K562 (cell line): Measurements from ENCODE around the gene CCSER2. TPM values are rescaled to one million over a fixed set of nuclear protein-coding genes. Genes with fewer than 3 reads are reported as not detected.
A peak's percentile ranks its signal among the peaks of the same experiment; 100 is the strongest.

Experiments
- ARID1B ChIP-seq: fragments of 450-650 bp; IDR thresholded peaks from 2 replicates; pipeline ENCODE4 v1.6.1; 2016; ENCODE audit warnings: antibody characterized with exemption, mild to moderate bottlenecking, inconsistent platforms
- CBX5 ChIP-seq: IDR thresholded peaks from 2 replicates; pipeline ENCODE4 v1.6.1; 2014; ENCODE audit warnings: low read depth, borderline replicate concordance
- ELF1 ChIP-seq: fragments of 200-800 bp; sonication (Bioruptor generic); IDR thresholded peaks from 2 replicates; pipeline ENCODE4 v1.6.1; 2016; ENCODE audit warnings: missing genetic modification characterization, missing compliant biosample characterization
- FOXP4 ChIP-seq: sonication (generic); formaldehyde crosslinking; IDR thresholded peaks from 2 replicates; pipeline ENCODE4 v1.8.0; 2022; ENCODE audit warnings: mild to moderate bottlenecking, missing genetic modification reagents, borderline replicate concordance
- HDAC6 ChIP-seq: IDR thresholded peaks from 2 replicates; pipeline ENCODE4 v1.6.1; 2012; ENCODE audit warnings: low read depth, mild to moderate bottlenecking, control low read depth, inconsistent platforms, low read length, moderate library complexity
- HEY1 ChIP-seq: fragments of 250-450 bp; sonication (Bioruptor Pico); IDR thresholded peaks from 2 replicates; pipeline ENCODE4 v1.5.0; 2020; ENCODE audit warnings: mild to moderate bottlenecking, moderate library complexity, borderline replicate concordance
- HMG20B ChIP-seq: fragments of 250-450 bp; sonication (Bioruptor Pico); IDR thresholded peaks from 2 replicates; pipeline ENCODE4 v1.5.0; 2021; ENCODE audit warnings: mild to moderate bottlenecking
- MAFF ChIP-seq: IDR thresholded peaks from 2 replicates; pipeline ENCODE4 v1.6.1; 2012; ENCODE audit warnings: low read length, improper control_type of control experiment
- MXD1 ChIP-seq: fragments of 250-450 bp; sonication (Bioruptor Pico); IDR thresholded peaks from 2 replicates; pipeline ENCODE4 v1.8.0; 2021; ENCODE audit warnings: borderline replicate concordance, mild to moderate bottlenecking, moderate library complexity; ENCODE audit not compliant: poor library complexity, severe bottlenecking
- PCBP2 ChIP-seq: fragments of 200-400 bp; formaldehyde crosslinking; IDR thresholded peaks from 2 replicates; pipeline ENCODE4 v1.6.1; 2018; ENCODE audit warnings: low read length, low read depth, mild to moderate bottlenecking, moderate library complexity; ENCODE audit not compliant: poor library complexity, severe bottlenecking
- POLR3A ChIP-seq: IDR thresholded peaks from 2 replicates; pipeline ENCODE4 v1.6.1; 2011; ENCODE audit warnings: borderline replicate concordance, mild to moderate bottlenecking, moderate library complexity; ENCODE audit not compliant: insufficient read length, insufficient read depth; ENCODE audit errors: extremely low read depth
- POU5F1 ChIP-seq: fragments of 150-350 bp; IDR thresholded peaks from 2 replicates; pipeline ENCODE4 v1.6.1; 2014; ENCODE audit warnings: borderline replicate concordance, low read length, low read depth, mild to moderate bottlenecking; ENCODE audit not compliant: partially characterized antibody
- SMAD4 ChIP-seq: fragments of 250-450 bp; sonication (Bioruptor Pico); conservative IDR thresholded peaks from 2 replicates; pipeline ENCODE4 v1.8.0; 2021; ENCODE audit warnings: inconsistent platforms, mild to moderate bottlenecking, moderate library complexity
- STAT5A ChIP-seq: IDR thresholded peaks from 2 replicates; pipeline ENCODE4 v1.6.1; 2012; ENCODE audit warnings: low read length, inconsistent platforms, borderline replicate concordance
- YY1 ChIP-seq, 3 experiments: IDR thresholded peaks; 2 replicates each; pipeline ENCODE4 v1.6.1; 2011; ENCODE audit warnings: low read length in 2 of 3, mild to moderate bottlenecking in 2 of 3, moderate library complexity in 2 of 3, borderline replicate concordance in 1 of 3, control low read depth in 1 of 3, low read depth in 1 of 3; ENCODE audit not compliant: insufficient read depth in 3 of 3, insufficient replicate concordance in 2 of 3, control insufficient read depth in 1 of 3, insufficient read length in 1 of 3; ENCODE audit errors: extremely low read depth in 1 of 3
- ZC3H4 ChIP-seq: sonication (generic); formaldehyde crosslinking; IDR thresholded peaks from 2 replicates; pipeline ENCODE4 v1.9.0; 2021; ENCODE audit warnings: missing genetic modification reagents, borderline replicate concordance
- ZNF512 ChIP-seq: IDR thresholded peaks from 2 replicates; pipeline ENCODE4 v1.6.1; 2016; ENCODE audit warnings: missing genetic modification characterization, missing compliant biosample characterization
- ZNF583 ChIP-seq: fragments of 250-450 bp; sonication (Bioruptor Pico); IDR thresholded peaks from 2 replicates; pipeline ENCODE4 v1.4.0; 2020
- ZNF668 ChIP-seq: fragments of 250-450 bp; sonication (Bioruptor Pico); IDR thresholded peaks from 2 replicates; pipeline ENCODE4 v1.8.0; 2022; ENCODE audit warnings: mild to moderate bottlenecking, inconsistent platforms
- ZNF740 ChIP-seq, 3 experiments: fragments of 200-800 bp in 1 of 3; sonication (Bioruptor generic) in 1 of 3; sonication (generic) in 1 of 3; formaldehyde crosslinking in 1 of 3; IDR thresholded peaks; 2 replicates each; pipeline versions ENCODE4 v1.6.1 to v1.8.0; 2016 to 2022; ENCODE audit warnings: mild to moderate bottlenecking in 2 of 3, missing compliant biosample characterization in 2 of 3, missing genetic modification characterization in 2 of 3, missing genetic modification reagents in 1 of 3
- polyA plus RNA-seq, 8 experiments: library from polyadenylated mRNA; depleted of rRNA in 4 of 8; stranded (reverse) in 5 of 8; unstranded in 3 of 8; fragments of >200 nt; fragmentation: Nextera tagmentation in 2 of 8; fragmentation: Illumina TruSeq in 1 of 8; extraction: Ambion mirVana in 2 of 8; extraction: Trizol in 1 of 8; gene quantifications; 2 replicates each; pipeline versions ENCODE4 v1.2.1 to v1.2.3, GENCODE V29; 2011 to 2014; ENCODE audit warnings: inconsistent platforms in 1 of 8, missing spikeins in 1 of 8
- total RNA-seq, 7 experiments: library from RNA; depleted of rRNA in 6 of 7; stranded (reverse); fragments of >200 nt in 6 of 7; fragmentation: Illumina TruSeq in 2 of 7; extraction: Trizol in 2 of 7; gene quantifications; 2 replicates each; pipeline versions ENCODE4 v1.2.1 to v1.2.3, GENCODE V29; 2011 to 2021; ENCODE audit warnings: low replicate concordance in 1 of 7

Gene CCSER2
- total and polyA plus RNA-seq, 9 of the 15 experiments (the other 6 are each of a cell fraction or from before 2014, with no cell fraction given): 2.7 to 15.1 (median 9.7) TPM

- TF ChIP-seq ZNF512 (tag) (no peak), ZNF583 (peak; percentile 97), ZNF668 (peak; percentile 88), CBX5 (no peak), STAT5A (peak; percentile 60; the same call in 1 of the 2 replicates), ARID1B (peak; percentile 96), ZC3H4 (no peak), SMAD4 (CRISPR knock-in tag) (peak; percentile 100), MXD1 (CRISPR knock-in tag) (peak; percentile 24), POU5F1 (no peak), HEY1 (CRISPR knock-in tag) (0 out of 2 replicates have a peak, but pooled peaks have one; percentile 51), ZNF740 (CRISPR knock-in tag; IDR thresholded peaks at IDR 0.05) (no peak), ZNF740 (tag; IDR thresholded peaks at IDR 0.05) (peak in 1 of 2 experiments; percentile 67; a peak in 1 of 4 replicates), ELF1 (tag) (no peak), MAFF (no peak), POLR3A (no peak), FOXP4 (no peak), HMG20B (CRISPR knock-in tag) (no peak), YY1 (IDR thresholded peaks at IDR 0.05; ENCODE audit: borderline replicate concordance in 1 of 3, control insufficient read depth in 1 of 3, extremely low read depth in 1 of 3, insufficient read depth in 3 of 3, insufficient read length in 1 of 3, insufficient replicate concordance in 2 of 3, low read depth in 1 of 3, low read length in 2 of 3) (no peak), HDAC6 (no peak), PCBP2 (no peak)
Observed at GRCh38 chr10:84525120-84525806, 196.9 kb downstream of the CCSER2 start (continued).
